ENCODE results near the gene GRHL1.

GRHL1 gene

GRCh38 chr2:10036095-10036884 is 84.8 kb downstream of the GRHL1 start:
- H3K27ac ChIP-seq, result no peak overlapping the region
- TF ChIP-seq CTCF (IDR thresholded peaks at IDR 0.05), result no peak
- no peaks in the 10 kb centered on the region for H3K36me3 ChIP-seq
- peaks cover 28% of the 10 kb centered on the region for H3K27me3 ChIP-seq
- no peaks in the 10 kb centered on the region for H3K9me3 ChIP-seq
- no peak overlapping the region for H3K4me3 ChIP-seq (ENCODE audit: low read depth in 1 of 2, low read length in 1 of 2)
- H3K4me1 ChIP-seq (ENCODE audit: control insufficient read depth in 1 of 2, insufficient read depth in 1 of 2, low read depth in 1 of 2, low read length in 1 of 2), result peaks cover 0 to 3% of the 10 kb centered on the region in 2 experiments

GRCh38 chr2:10038123-10038522 is 86.6 kb downstream of the GRHL1 start:
- no peak overlapping the region for H3K27ac ChIP-seq
- H3K36me3 ChIP-seq, result no peaks in the 10 kb centered on the region
- no peaks in the 10 kb centered on the region for H3K9me3 ChIP-seq
- H3K4me1 ChIP-seq (ENCODE audit: control insufficient read depth in 1 of 2, insufficient read depth in 1 of 2, low read depth in 1 of 2, low read length in 1 of 2), result peaks cover 8 to 9% of the 10 kb centered on the region in 2 experiments
- no peak for TF ChIP-seq CTCF (IDR thresholded peaks at IDR 0.05)
- no peak overlapping the region for H3K4me3 ChIP-seq (ENCODE audit: low read depth in 1 of 2, low read length in 1 of 2)
- peaks cover 45% of the 10 kb centered on the region for H3K27me3 ChIP-seq

- Histone ChIP-seq H3K9me3 (no peaks in the 10 kb centered on the region), H3K27ac (no peak overlapping the region), H3K4me3 (ENCODE audit: low read depth in 1 of 2, low read length in 1 of 2) (no peak overlapping the region), H3K36me3 (no peaks in the 10 kb centered on the region), H3K4me1 (ENCODE audit: control insufficient read depth in 1 of 2, insufficient read depth in 1 of 2, low read depth in 1 of 2, low read length in 1 of 2) (peaks cover 8 to 9% of the 10 kb centered on the region in 2 experiments), H3K27me3 (peaks cover 45% of the 10 kb centered on the region)
- TF ChIP-seq CTCF (IDR thresholded peaks at IDR 0.05), result no peak
Observed at GRCh38 chr2:10038716-10039115, 87.2 kb downstream of the GRHL1 start.

- no peaks in the 10 kb centered on the region for H3K9me3 ChIP-seq
- H3K4me3 ChIP-seq (ENCODE audit: low read depth in 1 of 2, low read length in 1 of 2), result no peak overlapping the region
- peaks cover 12 to 14% of the 10 kb centered on the region in 2 experiments for H3K4me1 ChIP-seq (ENCODE audit: control insufficient read depth in 1 of 2, insufficient read depth in 1 of 2, low read depth in 1 of 2, low read length in 1 of 2)
- no peak overlapping the region for H3K27ac ChIP-seq
- H3K36me3 ChIP-seq, result no peaks in the 10 kb centered on the region
- H3K27me3 ChIP-seq, result peaks cover 51% of the 10 kb centered on the region
- TF ChIP-seq CTCF (IDR thresholded peaks at IDR 0.05), result no peak
Observed at GRCh38 chr2:10039658-10040410, 88.3 kb downstream of the GRHL1 start.

GRCh38 chr2:10041711-10042110 is 90.2 kb downstream of the GRHL1 start:
- Histone ChIP-seq H3K36me3 (no peaks in the 10 kb centered on the region), H3K9me3 (no peaks in the 10 kb centered on the region), H3K4me1 (ENCODE audit: control insufficient read depth in 1 of 2, insufficient read depth in 1 of 2, low read depth in 1 of 2, low read length in 1 of 2) (peaks cover 9 to 14% of the 10 kb centered on the region in 2 experiments), H3K27ac (no peak overlapping the region), H3K4me3 (ENCODE audit: low read depth in 1 of 2, low read length in 1 of 2) (no peak overlapping the region), H3K27me3 (peaks cover 44% of the 10 kb centered on the region)
- no peak for TF ChIP-seq CTCF (IDR thresholded peaks at IDR 0.05)

Data from neutrophil (primary cell).